OCI-LY3 (cell line): ENCODE results near the gene SPSB4.

Experiments used
- H2AFZ ChIP-seq: fragments of 200-600, 300-600 bp; shearing (Covaris generic); 2 replicates; pipeline ENCODE4 v1.6.0; 2014; ENCODE audit warnings: antibody characterized with exemption, low read depth, low read length
- H3K27ac ChIP-seq: fragments of 200-600, 300-600 bp; sonication (generic); 2 replicates; pipeline ENCODE4 v1.5.1; 2014; ENCODE audit warnings: mild to moderate bottlenecking, low read length, moderate library complexity, mixed read lengths
- H3K27me3 ChIP-seq: fragments of 200-600, 300-600 bp; sonication (generic); 2 replicates; pipeline ENCODE4 v1.6.1; 2014; ENCODE audit warnings: low read depth, low read length, mixed read lengths
- H3K36me3 ChIP-seq: fragments of 200-600, 300-600 bp; sonication (generic); replicated peaks from 2 replicates; pipeline ENCODE3; 2014; ENCODE audit warnings: low read depth, low read length, mixed read lengths
- H3K4me1 ChIP-seq: fragments of 300-600, 200-600 bp; sonication (generic); 2 replicates; pipeline ENCODE4 v1.6.1; 2014; ENCODE audit warnings: low read length, mixed read lengths
- H3K4me2 ChIP-seq: fragments of 200-600, 300-600 bp; sonication (generic); 2 replicates; pipeline ENCODE4 v1.6.1; 2014; ENCODE audit warnings: low read length, mixed read lengths
- H3K4me3 ChIP-seq: fragments of 300-600, 200-600 bp; sonication (generic); 2 replicates; pipeline ENCODE4 v1.5.1; 2014; ENCODE audit warnings: antibody characterized with exemption, mild to moderate bottlenecking, low read length, moderate library complexity
- H3K79me2 ChIP-seq: fragments of 300-600, 200-600 bp; shearing (Covaris generic); 2 replicates; pipeline ENCODE4 v1.6.1; 2014; ENCODE audit warnings: mild to moderate bottlenecking, low read length, mixed read lengths
- H3K9ac ChIP-seq: fragments of 300-600, 200-600 bp; shearing (Covaris generic); 2 replicates; pipeline ENCODE4 v1.6.0; 2014; ENCODE audit warnings: mild to moderate bottlenecking, low read length, moderate library complexity
- H3K9me3 ChIP-seq: fragments of 200-600, 300-600 bp; shearing (Covaris generic); 2 replicates; pipeline ENCODE4 v1.6.1; 2014; ENCODE audit warnings: low read length, mixed read lengths; ENCODE audit not compliant: insufficient read depth
- H4K20me1 ChIP-seq: fragments of 200-600, 300-600 bp; sonication (generic); 2 replicates; pipeline ENCODE4 v1.6.1; 2016; ENCODE audit warnings: low read length, mixed read lengths; ENCODE audit not compliant: insufficient read depth
- EZH2phosphoT487 ChIP-seq: fragments of 200-600 bp; shearing (Covaris generic); IDR thresholded peaks from 2 replicates; pipeline ENCODE4 v1.6.1; 2018; ENCODE audit warnings: antibody characterized with exemption, mixed run types, low read depth
- TF ChIP-seq, protein P1 (sequence below): fragments of 200-600, 300-600 bp; sonication (generic); IDR thresholded peaks from 2 replicates; pipeline ENCODE4 v1.5.1; 2014; ENCODE audit warnings: antibody characterized with exemption, low read length, low read depth

The SPSB4 gene

DNA sequence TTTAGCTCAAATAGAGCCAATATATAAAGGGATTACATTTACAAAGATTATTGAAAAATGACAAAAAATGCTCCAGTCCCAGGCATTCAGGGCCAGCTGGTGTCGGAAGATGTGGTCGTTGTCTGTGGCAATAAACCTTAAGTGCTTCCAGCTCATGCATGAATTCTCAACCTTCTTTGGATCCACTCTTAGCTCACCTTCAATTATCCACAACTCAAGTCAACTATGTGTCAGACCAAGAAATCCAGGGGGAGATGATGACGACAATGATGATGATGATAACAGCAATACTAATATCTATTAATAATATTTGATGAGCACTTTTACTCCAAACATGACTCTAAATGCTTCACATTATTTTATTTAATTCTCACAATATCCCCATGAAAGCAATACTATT lies 126.9 kb downstream of the SPSB4 start:
- TF ChIP-seq, protein P1, sequence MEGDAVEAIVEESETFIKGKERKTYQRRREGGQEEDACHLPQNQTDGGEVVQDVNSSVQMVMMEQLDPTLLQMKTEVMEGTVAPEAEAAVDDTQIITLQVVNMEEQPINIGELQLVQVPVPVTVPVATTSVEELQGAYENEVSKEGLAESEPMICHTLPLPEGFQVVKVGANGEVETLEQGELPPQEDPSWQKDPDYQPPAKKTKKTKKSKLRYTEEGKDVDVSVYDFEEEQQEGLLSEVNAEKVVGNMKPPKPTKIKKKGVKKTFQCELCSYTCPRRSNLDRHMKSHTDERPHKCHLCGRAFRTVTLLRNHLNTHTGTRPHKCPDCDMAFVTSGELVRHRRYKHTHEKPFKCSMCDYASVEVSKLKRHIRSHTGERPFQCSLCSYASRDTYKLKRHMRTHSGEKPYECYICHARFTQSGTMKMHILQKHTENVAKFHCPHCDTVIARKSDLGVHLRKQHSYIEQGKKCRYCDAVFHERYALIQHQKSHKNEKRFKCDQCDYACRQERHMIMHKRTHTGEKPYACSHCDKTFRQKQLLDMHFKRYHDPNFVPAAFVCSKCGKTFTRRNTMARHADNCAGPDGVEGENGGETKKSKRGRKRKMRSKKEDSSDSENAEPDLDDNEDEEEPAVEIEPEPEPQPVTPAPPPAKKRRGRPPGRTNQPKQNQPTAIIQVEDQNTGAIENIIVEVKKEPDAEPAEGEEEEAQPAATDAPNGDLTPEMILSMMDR: no peak
- TF ChIP-seq EZH2phosphoT487: no peak
- H3K9me3 ChIP-seq: no peaks in the 10 kb centered on the region
- no peaks in the 10 kb centered on the region for H4K20me1 ChIP-seq
- peaks cover 8% of the 10 kb centered on the region; the same call in 1 of the 2 replicates for H3K27me3 ChIP-seq
- no peaks in the 10 kb centered on the region for H3K36me3 ChIP-seq
- H3K9ac ChIP-seq: no peak overlapping the region
- H3K79me2 ChIP-seq: no peaks in the 10 kb centered on the region
- H3K4me3 ChIP-seq: no peak overlapping the region
- no peaks in the 10 kb centered on the region for H3K4me1 ChIP-seq
- H3K4me2 ChIP-seq: no peak overlapping the region
- no peak overlapping the region for H2AFZ ChIP-seq
- H3K27ac ChIP-seq: no peak overlapping the region

DNA sequence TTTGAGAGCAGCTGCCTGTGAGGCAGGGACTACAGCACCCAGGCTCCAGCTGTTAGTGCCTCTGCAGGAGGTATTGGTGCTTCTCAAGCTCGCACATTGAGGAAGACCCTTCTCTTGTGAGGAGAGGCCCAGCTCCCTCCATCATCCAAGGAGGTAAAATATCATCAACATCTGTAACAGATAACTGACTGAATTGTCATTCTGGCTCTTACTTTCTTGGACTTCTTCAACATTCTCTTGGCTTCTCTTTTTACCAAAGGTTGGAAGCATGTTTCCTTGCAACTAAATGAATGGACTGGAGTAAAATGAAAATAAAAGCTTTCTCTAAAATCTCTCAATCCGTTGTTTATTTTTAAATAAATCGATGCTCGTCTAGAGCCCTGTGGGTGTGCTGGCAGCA lies 127.4 kb downstream of the SPSB4 start:
- no peaks in the 10 kb centered on the region for H3K4me1 ChIP-seq
- no peak overlapping the region for H3K9ac ChIP-seq
- no peak overlapping the region for H2AFZ ChIP-seq
- no peak overlapping the region for H3K4me3 ChIP-seq
- no peaks in the 10 kb centered on the region for H4K20me1 ChIP-seq
- H3K36me3 ChIP-seq: no peaks in the 10 kb centered on the region
- H3K27ac ChIP-seq: no peak overlapping the region
- H3K79me2 ChIP-seq: no peaks in the 10 kb centered on the region
- no peaks in the 10 kb centered on the region for H3K9me3 ChIP-seq
- H3K4me2 ChIP-seq: no peak overlapping the region
- TF ChIP-seq, protein P1: no peak
- no peak for TF ChIP-seq EZH2phosphoT487
- peaks cover 3% of the 10 kb centered on the region; the same call in 1 of the 2 replicates for H3K27me3 ChIP-seq

DNA sequence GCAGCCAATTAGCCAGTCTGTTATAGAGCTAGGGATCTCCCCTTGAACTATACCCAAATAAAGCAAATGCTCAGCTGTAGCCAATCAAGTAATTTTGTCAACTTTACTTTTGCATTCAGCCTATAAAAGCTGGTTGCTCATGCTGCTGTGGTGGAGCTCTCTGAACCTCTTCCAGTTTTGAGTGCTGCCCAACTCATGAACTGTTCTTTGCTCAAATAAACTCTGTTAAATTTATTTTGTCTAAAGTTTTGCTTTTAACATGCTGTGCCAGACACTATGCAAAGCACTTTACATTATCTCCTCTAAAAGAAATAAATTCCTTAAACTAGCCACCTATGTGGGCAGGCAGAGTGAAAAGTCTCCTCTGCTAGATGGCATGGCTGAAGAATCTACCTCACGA lies 128.8 kb downstream of the SPSB4 start:
- Histone ChIP-seq H3K9me3 (no peaks in the 10 kb centered on the region), H3K9ac (no peak overlapping the region), H3K27me3 (no peaks in the 10 kb centered on the region), H3K27ac (no peak overlapping the region), H4K20me1 (no peaks in the 10 kb centered on the region), H3K79me2 (no peaks in the 10 kb centered on the region), H3K4me1 (no peaks in the 10 kb centered on the region), H3K36me3 (no peaks in the 10 kb centered on the region), H2AFZ (no peak overlapping the region), H3K4me3 (no peak overlapping the region), H3K4me2 (no peak overlapping the region)
- no peak for TF ChIP-seq EZH2phosphoT487
- TF ChIP-seq, protein P1: no peak

DNA sequence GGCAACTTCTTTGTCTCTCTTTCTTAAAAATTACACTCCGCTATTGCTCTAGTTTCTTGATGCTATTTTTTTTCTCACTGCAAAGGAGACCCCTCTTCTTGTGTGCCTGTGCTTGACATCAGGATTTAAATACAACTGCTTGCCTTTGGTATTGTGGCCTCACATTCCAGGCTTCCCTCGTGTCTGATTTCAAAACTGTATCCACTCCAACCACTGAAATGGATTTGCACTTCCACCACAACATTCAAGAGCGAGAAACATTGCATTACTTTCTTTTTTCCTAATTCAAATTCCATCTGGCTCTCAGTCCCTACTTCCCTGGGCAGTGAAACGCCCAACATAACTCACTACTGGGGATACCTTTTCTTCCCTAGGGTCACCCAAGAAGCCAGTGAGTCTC lies 130.0 kb downstream of the SPSB4 start:
- Histone ChIP-seq H4K20me1 (no peaks in the 10 kb centered on the region), H3K79me2 (no peaks in the 10 kb centered on the region), H3K4me2 (no peak overlapping the region), H3K9ac (no peak overlapping the region), H3K4me3 (no peak overlapping the region), H3K9me3 (no peaks in the 10 kb centered on the region), H2AFZ (no peak overlapping the region), H3K4me1 (no peaks in the 10 kb centered on the region), H3K27me3 (no peaks in the 10 kb centered on the region; the same call in 1 of the 2 replicates), H3K36me3 (no peaks in the 10 kb centered on the region), H3K27ac (no peak overlapping the region)
- TF ChIP-seq, protein P1: no peak
- no peak for TF ChIP-seq EZH2phosphoT487
